K562 (cell line): Measurements from ENCODE around the gene PITPNM1. TPM values are rescaled to one million over a fixed set of nuclear protein-coding genes. Genes with fewer than 3 reads are reported as not detected.

Experiments
- ATAC-seq: fragments of 200-7000 bp; cut with Tn5 transposase; 3 replicates; pipeline ENCODE4 v1.9.1; 2020; ENCODE audit warnings: moderate library complexity
- BruUV-seq: library from RNA; stranded (reverse); fragments of 400-500 nt; replicated peaks from 2 replicates; lab custom pipeline; 2021; lab: Mats Ljungman, UMichigan
- CTCF ChIA-PET: fragments of 300-600 bp; formaldehyde crosslinking; extraction: SDS; loops from one replicate; lab custom pipeline; 2021; ENCODE audit warnings: low intra/inter-chr PET ratio; lab: Yijun Ruan, JAX
- POLR2A ChIA-PET: fragments of 300-600, 350-650 bp; sonication (Branson Sonifier 250); formaldehyde crosslinking; extraction: SDS; loops from one replicate; lab custom pipeline; 2021; ENCODE audit warnings: antibody characterized with exemption, inconsistent platforms; lab: Yijun Ruan, JAX
- DNase-seq, 4 experiments: peaks; one replicate each; pipeline versions ENCODE4 v3.0.0 to v3.0.0-alpha.2; 2011 to 2018; ENCODE audit warnings: low spot score in 3 of 4, mixed read lengths in 3 of 4; ENCODE audit errors: extremely low read depth in 1 of 4
- FAIRE-seq: peaks from 2 replicates; lab custom pipeline; 2011; peaks lifted over from hg19 to GRCh38; lab: Jason Lieb, UNC
- H2AFZ ChIP-seq: 2 replicates; pipeline ENCODE4 v1.6.0; 2011; ENCODE audit warnings: low read depth, low read length, control low read depth, inconsistent platforms
- H3K27ac ChIP-seq: fragments of 200-600 bp; 3 replicates; pipeline ENCODE4 v1.8.0; 2011; ENCODE audit warnings: low read depth, mild to moderate bottlenecking, control low read depth, inconsistent platforms, low read length, moderate library complexity, mixed read lengths; ENCODE audit errors: extremely low read depth
- H3K27me3 ChIP-seq, 2 experiments: fragments of 300-600 bp in 1 of 2; 2 replicates in 1 of 2; 3 replicates in 1 of 2; pipeline versions ENCODE4 v1.6.0 to v1.8.0; 2011; ENCODE audit warnings: inconsistent platforms in 2 of 2, low read length in 2 of 2, mild to moderate bottlenecking in 1 of 2, mixed read lengths in 1 of 2, moderate library complexity in 1 of 2; ENCODE audit not compliant: control insufficient read depth in 2 of 2, insufficient read depth in 2 of 2
- H3K36me3 ChIP-seq: fragments of 300-600 bp; 3 replicates; pipeline ENCODE4 v1.8.0; 2011; ENCODE audit warnings: mild to moderate bottlenecking, low read length, inconsistent platforms; ENCODE audit not compliant: control insufficient read depth, insufficient read depth
- H3K4me1 ChIP-seq, 2 experiments: fragments of 200-600 bp in 1 of 2; replicated peaks in 1 of 2; 2 replicates in 1 of 2; 3 replicates in 1 of 2; pipeline versions ENCODE4 v1.5.1 to v1.8.0; 2011; ENCODE audit warnings: inconsistent platforms in 2 of 2, low read length in 2 of 2, mild to moderate bottlenecking in 1 of 2, mixed read lengths in 1 of 2, moderate library complexity in 1 of 2; ENCODE audit not compliant: control insufficient read depth in 2 of 2, insufficient read depth in 2 of 2
- H3K4me2 ChIP-seq: 2 replicates; pipeline ENCODE4 v1.6.1; 2011; ENCODE audit warnings: low read length, control low read depth, inconsistent platforms, mixed read lengths; ENCODE audit not compliant: insufficient read depth
- H3K4me3 ChIP-seq: fragments of 200-600 bp; sonication (generic), shearing (Covaris generic); 2 replicates; pipeline ENCODE4 v1.5.1; 2016; ENCODE audit warnings: control low read depth, inconsistent platforms
- H3K79me2 ChIP-seq: fragments of 200-600 bp; 3 replicates; pipeline ENCODE4 v1.8.0; 2011; ENCODE audit warnings: low read length, inconsistent platforms; ENCODE audit not compliant: control insufficient read depth, insufficient read depth
- H3K9ac ChIP-seq, 2 experiments: 2 replicates each; pipeline versions ENCODE4 v1.6.0 to v1.6.1; 2011; ENCODE audit warnings: low read depth in 2 of 2, low read length in 2 of 2, control low read depth in 1 of 2, inconsistent platforms in 1 of 2, mild to moderate bottlenecking in 1 of 2, mixed read lengths in 1 of 2; ENCODE audit not compliant: insufficient read depth in 1 of 2
- H3K9me1 ChIP-seq: one replicate; pipeline ENCODE4 v1.6.0; 2011; ENCODE audit warnings: inconsistent platforms, mild to moderate bottlenecking, low read length, moderate library complexity; ENCODE audit not compliant: control insufficient read depth, insufficient read depth
- H3K9me3 ChIP-seq: replicated peaks from 2 replicates; pipeline ENCODE4 v1.5.1; 2011; ENCODE audit warnings: low read depth, low read length, inconsistent platforms; ENCODE audit not compliant: control insufficient read depth, insufficient read depth
- H4K20me1 ChIP-seq: replicated peaks from 2 replicates; pipeline ENCODE4 v1.6.1; 2011; ENCODE audit warnings: low read length, inconsistent platforms, mixed read lengths; ENCODE audit not compliant: control insufficient read depth, insufficient read depth
- CHAMP1 ChIP-seq: fragments of 450-650 bp; IDR thresholded peaks from 2 replicates; pipeline ENCODE4 v1.6.1; 2016; ENCODE audit warnings: mild to moderate bottlenecking
- CTCF ChIP-seq, 3 experiments: IDR thresholded peaks in 2 of 3; conservative IDR thresholded peaks in 1 of 3; 2 replicates each; pipeline ENCODE4 v1.5.1; 2011 to 2012; ENCODE audit warnings: low read length in 3 of 3, mild to moderate bottlenecking in 3 of 3, control low read depth in 2 of 3, improper control_type of control experiment in 1 of 3, inconsistent platforms in 1 of 3, low read depth in 1 of 3, mixed read lengths in 1 of 3, moderate library complexity in 1 of 3; ENCODE audit not compliant: insufficient read depth in 2 of 3
- MAZ ChIP-seq, 2 experiments: fragments of 450-650 bp in 1 of 2; sonication (generic) in 1 of 2; formaldehyde crosslinking; IDR thresholded peaks in 1 of 2; conservative IDR thresholded peaks in 1 of 2; 2 replicates each; pipeline versions ENCODE4 v1.4.0 to v1.5.0; 2020; ENCODE audit warnings: mild to moderate bottlenecking in 1 of 2, missing genetic modification reagents in 1 of 2
- WGBS: fragments of 100-300 bp; shearing (Covaris generic); methylation state at CpG from one replicate; pipeline ENCODE4 v1.1.6; 2016; ENCODE audit warnings: low coverage, mixed read lengths; ENCODE audit not compliant: insufficient coverage; ENCODE audit errors: missing lambda C conversion rate; 5-methylcytosine and 5-hydroxymethylcytosine counted together
- in situ Hi-C: fragments of 300-500 bp; cut with MboI; formaldehyde crosslinking; loops from 4 replicates; pipeline ENCODE4 v1.15.0; 2018; ENCODE audit warnings: inconsistent platforms, mixed read lengths
- intact Hi-C: fragments of 100-400 bp; cut with micrococcal nuclease; formaldehyde crosslinking; loops from 2 replicates; pipeline ENCODE4 v1.14.2; 2022
- polyA plus RNA-seq, 8 experiments: library from polyadenylated mRNA; depleted of rRNA in 4 of 8; stranded (reverse) in 5 of 8; unstranded in 3 of 8; fragments of >200 nt; fragmentation: Nextera tagmentation in 2 of 8; fragmentation: Illumina TruSeq in 1 of 8; extraction: Ambion mirVana in 2 of 8; extraction: Trizol in 1 of 8; gene quantifications; 2 replicates each; pipeline versions ENCODE4 v1.2.1 to v1.2.3, GENCODE V29; 2011 to 2014; ENCODE audit warnings: inconsistent platforms in 1 of 8, missing spikeins in 1 of 8
- total RNA-seq, 7 experiments: library from RNA; depleted of rRNA in 6 of 7; stranded (reverse); fragments of >200 nt in 6 of 7; fragmentation: Illumina TruSeq in 2 of 7; extraction: Trizol in 2 of 7; gene quantifications; 2 replicates each; pipeline versions ENCODE4 v1.2.1 to v1.2.3, GENCODE V29; 2011 to 2021; ENCODE audit warnings: low replicate concordance in 1 of 7

The PITPNM1 gene
- total and polyA plus RNA-seq, 9 of the 15 experiments (the other 6 are each of a cell fraction or from before 2014, with no cell fraction given), result 0.11 to 53.7 (median 16.0) TPM

- H3K9ac ChIP-seq, result no peak overlapping the region
- DNase-seq (no peak), FAIRE-seq (no peak), ATAC-seq (no peak)
- peak overlapping the region; percentile 45; the same call in 1 of the 2 replicates for H2AFZ ChIP-seq
- in situ Hi-C loops (loop anchor here (25.0 kb wide), 1 partner anchor 1146 kb away; the partner anchor contains the start of gene GAL), intact Hi-C loops (no loop called here)
- BruUV-seq, result no TSS peak
- no peak overlapping the region for H3K27ac ChIP-seq
- POLR2A ChIA-PET, result interaction anchor here (0.7 to 1.1 kb wide), 2 partner anchors 11 to 12 kb away, joined by 3 read pairs; no protein-coding TSS in a partner anchor
- 40% methylated on average over 6 of the region's 6 CpGs for WGBS
- no peaks in the 10 kb centered on the region for H4K20me1 ChIP-seq
- H3K9me3 ChIP-seq, result no peaks in the 10 kb centered on the region
- H3K4me3 ChIP-seq, result no peak overlapping the region
- peaks cover 11 to 18% of the 10 kb centered on the region in 2 experiments; a peak in 4 of 5 replicates for H3K4me1 ChIP-seq
- TF ChIP-seq CHAMP1 (no peak), CTCF (IDR thresholded peaks at IDR 0.05 in 2 of 3, conservative IDR thresholded peaks at IDR 0.05 in 1 of 3; ENCODE audit: insufficient read depth in 2 of 3, low read depth in 1 of 3, low read length in 3 of 3) (0 out of 6 replicates have a peak, but pooled peaks of 1 of the 3 experiments have one; percentile 3), MAZ (CRISPR knock-in tag; conservative IDR thresholded peaks at IDR 0.05 in 1 of 2, IDR thresholded peaks at IDR 0.05 in 1 of 2) (no peak)
- H3K79me2 ChIP-seq, result no peaks in the 10 kb centered on the region
- no peaks in the 10 kb centered on the region for H3K36me3 ChIP-seq
- H3K4me2 ChIP-seq, result no peak overlapping the region
- no peaks in the 10 kb centered on the region for H3K27me3 ChIP-seq
- H3K9me1 ChIP-seq, result no peaks in the 10 kb centered on the region
- CTCF ChIA-PET, result interaction anchor here (0.5 kb wide), 1 partner anchor 268 kb away, joined by 3 read pairs; no protein-coding TSS in a partner anchor
These were observed 36.0 kb upstream of the PITPNM1 start for GRCh38 chr11:67541198-67541597.
